Occipital lobe (tissue), 2 donors: ENCODE results near the gene EPS8. TPM values are rescaled to one million over a fixed set of nuclear protein-coding genes. Genes with fewer than 3 reads are reported as not detected.

Experiments used
- DNase-seq: peaks from one replicate; lab custom pipeline; 2025; lab: John Stamatoyannopoulos, UW
- total RNA-seq: library from RNA; depleted of rRNA; stranded (reverse); fragments of >200 nt; gene quantifications from one replicate; pipeline ENCODE4 v1.2.3, GENCODE V29; 2014

Gene EPS8
- 110 TPM for total RNA-seq

- DNase-seq, result peak; percentile 85
Measured at GRCh38 chr12:15789220-15790171, at the start of gene EPS8. TSS of gene EPS8 (minus strand) at chr12:15789388. CDS start at chr12:15682951, 106,437 bp downstream.

- no peak for DNase-seq
Measured at GRCh38 chr12:15837141-15837790, 48.1 kb upstream of the EPS8 start.

- DNase-seq, result no peak
Measured at GRCh38 chr12:15834575-15834974, 45.4 kb upstream of the EPS8 start.

- no peak for DNase-seq
Measured at GRCh38 chr12:15831315-15831978, 42.3 kb upstream of the EPS8 start.

GRCh38 chr12:15830538-15830937 is 41.4 kb upstream of the EPS8 start:
- no peak for DNase-seq

GRCh38 chr12:15829949-15830348 is 40.8 kb upstream of the EPS8 start:
- DNase-seq, result no peak

- DNase-seq, result no peak
Measured at GRCh38 chr12:15829255-15829654, 40.1 kb upstream of the EPS8 start.

GRCh38 chr12:15827136-15827535 is 37.9 kb upstream of the EPS8 start:
- no peak for DNase-seq

GRCh38 chr12:15824516-15824915 is 35.3 kb upstream of the EPS8 start:
- DNase-seq, result no peak

- no peak for DNase-seq
Measured at GRCh38 chr12:15823360-15824128, 34.4 kb upstream of the EPS8 start.

GRCh38 chr12:15819644-15820437 is 30.7 kb upstream of the EPS8 start:
- no peak for DNase-seq

GRCh38 chr12:15818418-15818817 is 29.2 kb upstream of the EPS8 start:
- DNase-seq, result no peak

- no peak for DNase-seq
Measured at GRCh38 chr12:15815730-15816129, 26.5 kb upstream of the EPS8 start.

- DNase-seq, result no peak
Measured at GRCh38 chr12:15811214-15812127, 22.3 kb upstream of the EPS8 start.

GRCh38 chr12:15808652-15809051 is 19.5 kb upstream of the EPS8 start:
- no peak for DNase-seq

- DNase-seq, result no peak
Measured at GRCh38 chr12:15808250-15808649, 19.1 kb upstream of the EPS8 start.

- no peak for DNase-seq
Measured at GRCh38 chr12:15806826-15807225, 17.6 kb upstream of the EPS8 start.

GRCh38 chr12:15801770-15802744 is 12.9 kb upstream of the EPS8 start:
- DNase-seq, result no peak
